HG02571 (cell line): Measurements from ENCODE around the gene SLC5A6.
"Not testable (repeated sequence)": the region's sequence is repeated elsewhere in the genome, so short reads cannot be mapped to it uniquely, and the experiment has no call there.

Experiments used
- ATAC-seq: cut with Tn5 transposase; IDR thresholded peaks from one replicate; pipeline ENCODE4 v1.9.1; 2021; ENCODE audit warnings: mild to moderate bottlenecking, moderate library complexity; ENCODE audit not compliant: unreplicated experiment

Gene SLC5A6

GRCh38 chr2:27177441-27178351 lies 34.4 kb downstream of the SLC5A6 start:
- ATAC-seq, result no peak

- not testable (repeated sequence) for ATAC-seq
These were observed 36.3 kb downstream of the SLC5A6 start for GRCh38 chr2:27175781-27176180.

GRCh38 chr2:27175330-27175729 lies 36.7 kb downstream of the SLC5A6 start:
- ATAC-seq, result no peak

- ATAC-seq, result no peak
These were observed 37.4 kb downstream of the SLC5A6 start for GRCh38 chr2:27174638-27175037.

GRCh38 chr2:27171351-27171848 lies 40.7 kb downstream of the SLC5A6 start:
- ATAC-seq, result no peak

- no peak for ATAC-seq
These were observed 41.3 kb downstream of the SLC5A6 start for GRCh38 chr2:27170581-27171337.

GRCh38 chr2:27164960-27165763 lies 46.9 kb downstream of the SLC5A6 start:
- ATAC-seq, result no peak

GRCh38 chr2:27162151-27163121 lies 49.6 kb downstream of the SLC5A6 start:
- ATAC-seq, result no peak

GRCh38 chr2:27160191-27160590 lies 51.9 kb downstream of the SLC5A6 start:
- no peak for ATAC-seq

- no peak for ATAC-seq
These were observed 52.8 kb downstream of the SLC5A6 start for GRCh38 chr2:27159271-27159670.

- no peak for ATAC-seq
These were observed 53.6 kb downstream of the SLC5A6 start for GRCh38 chr2:27158468-27158867.

- ATAC-seq, result no peak
These were observed 57.0 kb downstream of the SLC5A6 start for GRCh38 chr2:27155069-27155520.

- ATAC-seq, result no peak
These were observed 57.6 kb downstream of the SLC5A6 start for GRCh38 chr2:27154488-27154887.

- no peak for ATAC-seq
These were observed 59.1 kb downstream of the SLC5A6 start for GRCh38 chr2:27152796-27153464.

- ATAC-seq, result no peak
These were observed 59.8 kb downstream of the SLC5A6 start for GRCh38 chr2:27152102-27152795.

GRCh38 chr2:27150639-27151230 lies 61.3 kb downstream of the SLC5A6 start:
- no peak for ATAC-seq
